Measurements from ENCODE around the gene CD164L2.

DNA sequence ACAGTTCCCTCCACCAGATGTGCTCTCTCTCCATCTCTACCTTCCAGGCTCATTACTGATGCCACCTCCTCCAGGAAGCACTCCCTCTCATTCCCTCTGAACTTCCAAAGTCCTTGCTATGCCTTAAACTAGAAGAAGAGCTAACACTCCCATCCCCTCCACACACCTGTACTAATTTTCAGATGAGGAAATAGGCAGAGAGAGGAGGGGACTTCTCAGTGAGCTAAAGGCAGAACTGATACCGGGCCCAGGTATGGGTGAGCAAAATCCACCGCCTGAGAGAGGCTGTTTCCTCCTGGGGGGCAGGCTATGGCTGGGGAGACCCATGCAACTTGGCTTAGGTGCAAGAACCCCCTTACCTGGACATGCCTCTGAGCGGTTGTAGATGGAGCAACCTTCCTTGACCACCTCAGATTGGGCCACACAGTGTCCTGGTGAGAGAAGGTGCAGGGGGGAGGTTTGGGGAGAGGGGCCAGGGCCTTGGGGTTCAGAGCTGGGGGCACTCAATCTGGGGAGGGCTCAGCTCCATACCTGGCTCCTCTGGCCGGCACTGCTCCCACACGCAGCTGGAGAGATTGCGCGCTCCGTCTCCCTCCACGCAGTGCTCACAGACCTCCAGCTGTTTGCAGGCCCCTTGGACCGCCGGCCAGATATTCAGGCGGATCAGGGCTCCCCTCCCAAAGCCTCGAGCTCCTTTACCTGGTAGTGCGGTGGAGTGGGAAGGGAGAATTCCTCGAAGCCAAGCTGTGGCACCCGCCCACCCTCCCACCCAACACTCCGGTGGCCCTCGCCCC is 967 bp downstream of the CD164L2 start:
- TF ChIP-seq, protein P1, sequence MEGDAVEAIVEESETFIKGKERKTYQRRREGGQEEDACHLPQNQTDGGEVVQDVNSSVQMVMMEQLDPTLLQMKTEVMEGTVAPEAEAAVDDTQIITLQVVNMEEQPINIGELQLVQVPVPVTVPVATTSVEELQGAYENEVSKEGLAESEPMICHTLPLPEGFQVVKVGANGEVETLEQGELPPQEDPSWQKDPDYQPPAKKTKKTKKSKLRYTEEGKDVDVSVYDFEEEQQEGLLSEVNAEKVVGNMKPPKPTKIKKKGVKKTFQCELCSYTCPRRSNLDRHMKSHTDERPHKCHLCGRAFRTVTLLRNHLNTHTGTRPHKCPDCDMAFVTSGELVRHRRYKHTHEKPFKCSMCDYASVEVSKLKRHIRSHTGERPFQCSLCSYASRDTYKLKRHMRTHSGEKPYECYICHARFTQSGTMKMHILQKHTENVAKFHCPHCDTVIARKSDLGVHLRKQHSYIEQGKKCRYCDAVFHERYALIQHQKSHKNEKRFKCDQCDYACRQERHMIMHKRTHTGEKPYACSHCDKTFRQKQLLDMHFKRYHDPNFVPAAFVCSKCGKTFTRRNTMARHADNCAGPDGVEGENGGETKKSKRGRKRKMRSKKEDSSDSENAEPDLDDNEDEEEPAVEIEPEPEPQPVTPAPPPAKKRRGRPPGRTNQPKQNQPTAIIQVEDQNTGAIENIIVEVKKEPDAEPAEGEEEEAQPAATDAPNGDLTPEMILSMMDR (IDR thresholded peaks at IDR 0.05; ENCODE audit: insufficient read depth, low read length, poor library complexity, severe bottlenecking), result no peak
- TF ChIP-seq EZH2phosphoT487 (conservative IDR thresholded peaks at IDR 0.05; ENCODE audit: low read length), result no peak

Data from SU-DHL-6 (cell line).